Neural progenitor cell (in vitro differentiated cells): ENCODE results near the gene GTPBP3. TPM values are rescaled to one million over a fixed set of nuclear protein-coding genes. Genes with fewer than 3 reads are reported as not detected.

Experiments
- DNase-seq: peaks from one replicate; pipeline ENCODE4 v3.0.0-alpha.2; 2016; ENCODE audit warnings: low spot score
- H2AFZ ChIP-seq: fragments of 200-600 bp; sonication (generic); replicated peaks from 2 replicates; pipeline ENCODE4 v1.6.1; 2016; ENCODE audit warnings: antibody characterized with exemption
- H3F3A ChIP-seq: fragments of 200-600 bp; sonication (generic); 2 replicates; pipeline ENCODE4 v1.6.1; 2016; ENCODE audit warnings: antibody characterized with exemption, low read depth
- H3K27ac ChIP-seq: fragments of 200-600 bp; sonication (generic); 2 replicates; pipeline ENCODE4 v1.5.1; 2016; ENCODE audit warnings: mild to moderate bottlenecking
- H3K27me3 ChIP-seq: fragments of 200-600 bp; sonication (generic); 2 replicates; pipeline ENCODE4 v1.6.1; 2016; ENCODE audit warnings: mild to moderate bottlenecking, moderate library complexity
- H3K36me3 ChIP-seq: fragments of 200-600 bp; sonication (generic); 2 replicates; pipeline ENCODE4 v1.5.1; 2016
- H3K4me1 ChIP-seq: fragments of 200-600 bp; sonication (generic); 2 replicates; pipeline ENCODE4 v1.6.1; 2016; ENCODE audit warnings: mixed run types
- H3K4me2 ChIP-seq: fragments of 200-600 bp; sonication (generic); 2 replicates; pipeline ENCODE4 v1.6.1; 2016
- H3K4me3 ChIP-seq: fragments of 200-600 bp; sonication (generic); 2 replicates; pipeline ENCODE4 v1.5.1; 2016
- H3K79me2 ChIP-seq: fragments of 200-600 bp; sonication (generic); 2 replicates; pipeline ENCODE4 v1.6.1; 2016; ENCODE audit warnings: low read depth
- H3K9ac ChIP-seq: fragments of 200-600 bp; sonication (generic); 2 replicates; pipeline ENCODE4 v1.6.1; 2016
- H3K9me3 ChIP-seq: fragments of 200-600 bp; sonication (generic); 2 replicates; pipeline ENCODE4 v1.5.1; 2016; ENCODE audit warnings: low read depth
- H4K20me1 ChIP-seq: fragments of 200-600 bp; sonication (generic); 2 replicates; pipeline ENCODE4 v1.6.1; 2016; ENCODE audit warnings: low read depth
- H3K27ac Mint-ChIP-seq: 3 replicates; pipeline ENCODE4 v1.8.0; 2021; ENCODE audit warnings: mixed read lengths
- H3K27me3 Mint-ChIP-seq: 2 replicates; pipeline ENCODE4 v1.8.0; 2022; ENCODE audit warnings: low read depth, mild to moderate bottlenecking, inconsistent platforms, moderate library complexity, mixed read lengths; ENCODE audit not compliant: insufficient read depth
- H3K36me3 Mint-ChIP-seq: 3 replicates; pipeline ENCODE4 v1.8.0; 2021; ENCODE audit warnings: mixed read lengths
- H3K4me1 Mint-ChIP-seq: 3 replicates; pipeline ENCODE4 v1.8.0; 2021; ENCODE audit warnings: mixed read lengths
- H3K4me3 Mint-ChIP-seq: 3 replicates; pipeline ENCODE4 v1.8.0; 2021; ENCODE audit warnings: mild to moderate bottlenecking, moderate library complexity, mixed read lengths
- H3K9me3 Mint-ChIP-seq: 3 replicates; pipeline ENCODE4 v1.8.0; 2020; ENCODE audit warnings: mixed read lengths
- EZH2 ChIP-seq: fragments of 200-600 bp; sonication (generic); IDR thresholded peaks from 2 replicates; pipeline ENCODE4 v1.6.1; 2017; ENCODE audit warnings: antibody characterized with exemption, mild to moderate bottlenecking, moderate library complexity
- EZH2phosphoT487 ChIP-seq: fragments of 200-600 bp; sonication (generic); IDR thresholded peaks from 2 replicates; pipeline ENCODE4 v1.6.1; 2017; ENCODE audit warnings: antibody characterized with exemption
- total RNA-seq: library from RNA; depleted of rRNA; stranded (reverse); fragments of >200 nt; gene quantifications from 2 replicates; pipeline ENCODE4 v1.2.3, GENCODE V29; 2015; ENCODE audit warnings: low replicate concordance
- TF ChIP-seq, protein P1 (sequence below): fragments of 200-600 bp; sonication (generic); IDR thresholded peaks from 2 replicates; pipeline ENCODE4 v1.5.1; 2017; ENCODE audit warnings: antibody characterized with exemption, mild to moderate bottlenecking

GTPBP3 gene
- total RNA-seq, 1 donor from 2014 or later: 13.2 TPM

DNA sequence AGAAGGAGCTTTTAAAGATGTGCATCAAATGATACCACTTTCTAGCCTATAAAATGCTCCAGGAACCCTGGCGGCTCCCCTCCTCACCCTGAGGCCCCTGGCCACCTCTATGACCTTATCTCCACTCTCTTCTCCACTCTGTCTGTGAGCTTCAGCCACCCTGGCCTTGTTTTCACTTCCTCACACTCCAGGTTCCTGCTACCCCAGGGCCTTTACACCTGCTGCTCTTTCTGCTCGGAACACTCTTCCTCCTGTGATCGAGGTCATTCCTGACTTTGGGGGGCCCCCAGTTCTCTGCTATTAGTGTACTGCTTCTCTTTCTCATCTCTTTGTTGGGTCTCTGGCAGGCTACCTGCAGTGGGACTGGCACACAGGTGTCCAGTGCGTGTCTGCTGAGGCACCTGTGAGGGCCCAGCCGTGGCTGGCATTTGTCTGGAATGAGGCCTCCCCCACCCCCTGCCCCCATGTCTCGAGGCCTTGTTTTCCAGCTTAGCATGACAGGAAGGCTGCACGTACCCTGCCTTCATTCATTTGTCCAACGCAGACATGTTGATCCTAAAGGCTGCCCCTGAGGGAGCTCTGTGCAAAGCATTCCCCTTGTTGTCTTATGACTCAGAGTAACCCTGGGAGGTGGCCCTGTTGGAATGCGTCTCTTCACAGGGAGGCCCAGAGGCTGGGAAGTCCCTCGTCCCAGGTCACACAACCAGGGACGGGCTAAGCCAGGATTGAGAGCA is 25.7 kb upstream of the GTPBP3 start:
- DNase-seq: no peak
- TF ChIP-seq, protein P1, sequence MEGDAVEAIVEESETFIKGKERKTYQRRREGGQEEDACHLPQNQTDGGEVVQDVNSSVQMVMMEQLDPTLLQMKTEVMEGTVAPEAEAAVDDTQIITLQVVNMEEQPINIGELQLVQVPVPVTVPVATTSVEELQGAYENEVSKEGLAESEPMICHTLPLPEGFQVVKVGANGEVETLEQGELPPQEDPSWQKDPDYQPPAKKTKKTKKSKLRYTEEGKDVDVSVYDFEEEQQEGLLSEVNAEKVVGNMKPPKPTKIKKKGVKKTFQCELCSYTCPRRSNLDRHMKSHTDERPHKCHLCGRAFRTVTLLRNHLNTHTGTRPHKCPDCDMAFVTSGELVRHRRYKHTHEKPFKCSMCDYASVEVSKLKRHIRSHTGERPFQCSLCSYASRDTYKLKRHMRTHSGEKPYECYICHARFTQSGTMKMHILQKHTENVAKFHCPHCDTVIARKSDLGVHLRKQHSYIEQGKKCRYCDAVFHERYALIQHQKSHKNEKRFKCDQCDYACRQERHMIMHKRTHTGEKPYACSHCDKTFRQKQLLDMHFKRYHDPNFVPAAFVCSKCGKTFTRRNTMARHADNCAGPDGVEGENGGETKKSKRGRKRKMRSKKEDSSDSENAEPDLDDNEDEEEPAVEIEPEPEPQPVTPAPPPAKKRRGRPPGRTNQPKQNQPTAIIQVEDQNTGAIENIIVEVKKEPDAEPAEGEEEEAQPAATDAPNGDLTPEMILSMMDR: no peak
- TF ChIP-seq EZH2 (no peak), EZH2phosphoT487 (no peak)
- Histone ChIP-seq H4K20me1 (peaks cover 21% of the 10 kb centered on the region), H2AFZ (no peak overlapping the region), H3K27ac (no peak overlapping the region), H3K36me3 (no peaks in the 10 kb centered on the region), H3K4me3 (no peak overlapping the region), H3F3A (peaks cover 23% of the 10 kb centered on the region), H3K4me2 (no peak overlapping the region), H3K4me1 (peaks cover 7% of the 10 kb centered on the region), H3K79me2 (peaks cover 44% of the 10 kb centered on the region), H3K27me3 (no peaks in the 10 kb centered on the region), H3K9ac (no peak overlapping the region), H3K9me3 (no peaks in the 10 kb centered on the region)
- Mint-ChIP-seq H3K36me3 (peaks cover 9% of the 10 kb centered on the region), H3K4me1 (peaks cover 21% of the 10 kb centered on the region), H3K27me3 (peaks cover 4% of the 10 kb centered on the region), H3K4me3 (peak overlapping the region; percentile 96), H3K27ac (no peak overlapping the region), H3K9me3 (no peaks in the 10 kb centered on the region)

DNA sequence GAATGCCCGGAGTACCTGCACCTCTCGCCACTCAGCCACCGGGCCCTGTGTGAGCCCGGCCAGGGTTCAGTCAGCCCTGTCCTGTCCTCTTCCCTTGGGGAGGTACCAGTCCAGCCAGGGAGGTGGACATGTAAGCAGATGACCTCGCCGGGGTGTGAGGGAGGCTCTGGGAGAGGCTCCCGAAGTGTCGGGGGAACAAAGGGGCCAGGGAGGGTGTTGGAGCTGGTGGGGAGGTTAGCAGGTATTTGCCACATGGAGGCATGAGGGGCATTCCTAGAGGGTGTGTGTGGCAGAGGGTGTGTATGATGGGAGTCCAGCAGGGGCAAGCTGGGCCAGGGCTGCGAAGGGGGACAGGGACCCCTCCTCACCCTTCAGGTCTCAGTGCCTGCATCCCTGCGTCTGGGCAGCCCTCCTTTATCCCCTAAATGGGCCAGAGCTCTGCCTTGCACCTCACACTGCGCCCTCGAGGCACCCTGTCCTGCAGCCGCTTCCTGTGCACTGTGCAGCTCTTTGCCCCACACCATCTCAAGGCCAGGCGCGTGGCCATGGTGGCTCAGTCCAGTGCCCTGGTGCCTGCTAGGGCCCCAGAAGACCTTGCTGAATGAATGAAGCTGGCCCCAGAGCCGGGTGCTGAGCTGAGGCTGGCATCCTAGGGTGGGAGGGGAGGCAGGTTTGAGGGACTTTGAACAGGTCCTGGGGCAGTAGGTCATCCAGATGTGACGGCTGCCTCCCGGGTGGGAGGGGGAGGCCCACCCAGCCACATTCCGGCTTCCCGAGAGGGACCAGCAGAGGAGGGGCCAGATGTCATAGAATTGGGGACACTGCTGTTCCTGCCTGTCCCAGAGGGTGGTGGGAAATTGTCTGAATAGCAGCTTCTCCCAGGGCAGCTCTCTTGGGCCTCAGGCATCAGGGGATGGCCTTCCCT is 24.9 kb upstream of the GTPBP3 start:
- Mint-ChIP-seq H3K36me3 (peaks cover 9% of the 10 kb centered on the region), H3K4me3 (no peak overlapping the region), H3K27me3 (peaks cover 4% of the 10 kb centered on the region), H3K27ac (no peak overlapping the region), H3K9me3 (no peaks in the 10 kb centered on the region), H3K4me1 (peaks cover 21% of the 10 kb centered on the region)
- Histone ChIP-seq H3K4me2 (no peak overlapping the region), H3K36me3 (no peaks in the 10 kb centered on the region), H2AFZ (no peak overlapping the region), H3K9me3 (no peaks in the 10 kb centered on the region), H3K4me1 (peaks cover 7% of the 10 kb centered on the region), H3K4me3 (no peak overlapping the region), H3K79me2 (peaks cover 36% of the 10 kb centered on the region), H3K27me3 (no peaks in the 10 kb centered on the region), H3K27ac (no peak overlapping the region), H3F3A (peaks cover 21% of the 10 kb centered on the region), H4K20me1 (peaks cover 21% of the 10 kb centered on the region), H3K9ac (no peak overlapping the region)
- DNase-seq: no peak
- TF ChIP-seq, protein P1: no peak
- no peak for TF ChIP-seq EZH2phosphoT487
- TF ChIP-seq EZH2: no peak

- no peak overlapping the region for H3K27ac Mint-ChIP-seq
- Histone ChIP-seq H3K27me3 (no peaks in the 10 kb centered on the region), H3K4me1 (peaks cover 7% of the 10 kb centered on the region), H3F3A (peaks cover 9% of the 10 kb centered on the region), H3K9ac (no peak overlapping the region), H4K20me1 (peaks cover 21% of the 10 kb centered on the region), H3K79me2 (peaks cover 35% of the 10 kb centered on the region), H3K4me2 (no peak overlapping the region), H3K9me3 (no peaks in the 10 kb centered on the region), H2AFZ (no peak overlapping the region), H3K4me3 (no peak overlapping the region), H3K36me3 (no peaks in the 10 kb centered on the region), H3K27ac (no peak overlapping the region)
- H3K9me3 Mint-ChIP-seq: no peaks in the 10 kb centered on the region
- H3K36me3 Mint-ChIP-seq: peaks cover 9% of the 10 kb centered on the region
- H3K27me3 Mint-ChIP-seq: peaks cover 2% of the 10 kb centered on the region
- H3K4me3 Mint-ChIP-seq: no peak overlapping the region
- H3K4me1 Mint-ChIP-seq: peaks cover 14% of the 10 kb centered on the region
- DNase-seq: no peak
- TF ChIP-seq EZH2phosphoT487 (no peak), EZH2 (no peak)
- TF ChIP-seq, protein P1: no peak
Measured at GRCh38 chr19:17314007-17314593, 23.3 kb upstream of the GTPBP3 start.
